Endothelial cell of umbilical vein (primary cell): ENCODE measurements around the gene SRPX2. TPM values are rescaled to one million over a fixed set of nuclear protein-coding genes. Genes with fewer than 3 reads are reported as not detected.

Source experiments
- BruUV-seq: library from RNA; stranded (reverse); fragments of 400-500 nt; replicated peaks from 2 replicates; lab custom pipeline; 2021; lab: Mats Ljungman, UMichigan
- CTCF ChIA-PET: fragments of 300-600, 350-600 bp; sonication (Branson Sonifier 250); formaldehyde crosslinking; loops from one replicate; lab custom pipeline; 2021; ENCODE audit warnings: antibody characterized with exemption, inconsistent platforms; lab: Charles Lee
- POLR2A ChIA-PET: fragments of 300-600, 350-600 bp; sonication (Branson Sonifier 250); formaldehyde crosslinking; loops from one replicate; lab custom pipeline; 2021; ENCODE audit warnings: antibody characterized with exemption, inconsistent platforms; lab: Charles Lee
- DNase-seq: peaks from one replicate; pipeline ENCODE4 v3.0.0-alpha.2; 2011; ENCODE audit warnings: low read depth, low spot score
- FAIRE-seq: peaks from 2 replicates; lab custom pipeline; 2011; peaks lifted over from hg19 to GRCh38; lab: Jason Lieb, UNC
- H2AFZ ChIP-seq: 2 replicates; pipeline ENCODE4 v1.6.0; 2012; ENCODE audit warnings: low read depth, low read length, control low read depth, inconsistent platforms
- H3K27ac ChIP-seq: 2 replicates; pipeline ENCODE4 v1.5.1; 2011; ENCODE audit warnings: low read depth, mild to moderate bottlenecking, control low read depth, low read length, moderate library complexity; ENCODE audit not compliant: insufficient read depth
- H3K27me3 ChIP-seq, 2 experiments: 2 replicates each; pipeline versions ENCODE4 v1.6.0 to v1.6.1; 2011; ENCODE audit warnings: low read length in 2 of 2, mixed read lengths in 1 of 2; ENCODE audit not compliant: control insufficient read depth in 2 of 2, insufficient read depth in 2 of 2
- H3K36me3 ChIP-seq, 2 experiments: 2 replicates in 1 of 2; 3 replicates in 1 of 2; pipeline ENCODE4 v1.5.1; 2011; ENCODE audit warnings: low read length in 2 of 2, mild to moderate bottlenecking in 1 of 2, moderate library complexity in 1 of 2; ENCODE audit not compliant: control insufficient read depth in 2 of 2, insufficient read depth in 2 of 2; ENCODE audit errors: extremely low read depth in 1 of 2
- H3K4me1 ChIP-seq: 3 replicates; pipeline ENCODE4 v1.5.1; 2011; ENCODE audit warnings: mild to moderate bottlenecking, low read length; ENCODE audit not compliant: control insufficient read depth, insufficient read depth; ENCODE audit errors: extremely low read depth
- H3K4me2 ChIP-seq: 2 replicates; pipeline ENCODE4 v1.6.1; 2011; ENCODE audit warnings: low read length, control low read depth, mixed read lengths; ENCODE audit not compliant: insufficient read depth
- H3K4me3 ChIP-seq, 3 experiments: fragments of 200-600 bp in 1 of 3; sonication (generic), shearing (Covaris generic) in 1 of 3; replicated peaks in 1 of 3; 2 replicates each; pipeline ENCODE4 v1.5.1; 2011 to 2016; ENCODE audit warnings: control low read depth in 3 of 3, low read length in 3 of 3, mild to moderate bottlenecking in 2 of 3, inconsistent platforms in 1 of 3, low read depth in 1 of 3, moderate library complexity in 1 of 3; ENCODE audit not compliant: insufficient read depth in 1 of 3
- H3K79me2 ChIP-seq: 2 replicates; pipeline ENCODE4 v1.6.0; 2012; ENCODE audit warnings: low read length, inconsistent platforms; ENCODE audit not compliant: control insufficient read depth, insufficient read depth
- H3K9ac ChIP-seq: replicated peaks from 2 replicates; pipeline ENCODE3; 2011; ENCODE audit warnings: low read length, control low read depth; ENCODE audit not compliant: insufficient read depth; ENCODE audit errors: extremely low read depth
- H3K9me1 ChIP-seq: replicated peaks from 3 replicates; pipeline ENCODE4 v1.6.0; 2011; ENCODE audit warnings: mild to moderate bottlenecking, low read length; ENCODE audit not compliant: control insufficient read depth, insufficient read depth; ENCODE audit errors: extremely low read depth
- H3K9me3 ChIP-seq: replicated peaks from 2 replicates; pipeline ENCODE4 v1.5.1; 2012; ENCODE audit warnings: low read length, inconsistent platforms; ENCODE audit not compliant: control insufficient read depth, insufficient read depth
- H4K20me1 ChIP-seq: replicated peaks from 2 replicates; pipeline ENCODE3; 2011; ENCODE audit warnings: mild to moderate bottlenecking, low read length; ENCODE audit not compliant: control insufficient read depth, insufficient read depth; ENCODE audit errors: extremely low read depth
- CTCF ChIP-seq, 2 donors: IDR thresholded peaks; 1 replicate in 1 of 2; 2 replicates in 1 of 2; pipeline ENCODE4 v1.5.1; 2011; ENCODE audit warnings: low read length in 2 of 2, mild to moderate bottlenecking in 2 of 2, moderate library complexity in 2 of 2, control low read depth in 1 of 2, inconsistent platforms in 1 of 2, low read depth in 1 of 2; ENCODE audit not compliant: insufficient read depth in 1 of 2; ENCODE audit errors: extremely low read depth in 1 of 2
- EZH2 ChIP-seq: IDR thresholded peaks from 2 replicates; pipeline ENCODE4 v1.6.1; 2012; ENCODE audit warnings: borderline replicate concordance, low read depth, mild to moderate bottlenecking, moderate library complexity, low read length, inconsistent platforms; ENCODE audit not compliant: severe bottlenecking
- FOS ChIP-seq: IDR thresholded peaks from 2 replicates; pipeline ENCODE4 v1.6.1; 2011; ENCODE audit warnings: mild to moderate bottlenecking, low read length, moderate library complexity, borderline replicate concordance; ENCODE audit not compliant: insufficient read depth
- GATA2 ChIP-seq: IDR thresholded peaks from 2 replicates; pipeline ENCODE4 v1.7.0; 2011; ENCODE audit warnings: low read depth, mild to moderate bottlenecking, moderate library complexity, mixed read lengths, low read length; ENCODE audit not compliant: insufficient read length, insufficient read depth
- JUN ChIP-seq: IDR thresholded peaks from 2 replicates; pipeline ENCODE4 v1.6.1; 2011; ENCODE audit warnings: borderline replicate concordance, low read depth; ENCODE audit not compliant: insufficient read length, insufficient read depth
- MAX ChIP-seq: IDR thresholded peaks from 2 replicates; pipeline ENCODE4 v1.6.1; 2011; ENCODE audit not compliant: insufficient read depth, insufficient read length
- MYC ChIP-seq: IDR thresholded peaks from one replicate; pipeline ENCODE4 v1.6.1; 2011; ENCODE audit warnings: mild to moderate bottlenecking, low read depth, low read length
- POLR2A ChIP-seq: IDR thresholded peaks from 2 replicates; pipeline ENCODE4 v1.6.1; 2012; ENCODE audit warnings: low read depth, mild to moderate bottlenecking, control low read depth, low read length
- POLR2AphosphoS5 ChIP-seq: IDR thresholded peaks from 2 replicates; pipeline ENCODE4 v1.6.1; 2012; ENCODE audit warnings: low read depth, mild to moderate bottlenecking, control low read depth, low read length, moderate library complexity; ENCODE audit not compliant: insufficient read depth
- dilution Hi-C: fragments of 300-500 bp; cut with MboI; formaldehyde crosslinking; loops from one replicate; pipeline ENCODE4 v1.15.0; 2019; ENCODE audit warnings: low sequenced_read_pairs; ENCODE audit not compliant: extremely low pct_ligation_motif_present
- intact Hi-C: fragments of 100-400 bp; cut with micrococcal nuclease; formaldehyde crosslinking; loops from one replicate; pipeline ENCODE4 v1.10.0; 2022
- polyA plus RNA-seq, 4 experiments: library from polyadenylated mRNA; depleted of rRNA in 3 of 4; stranded (reverse) in 3 of 4; unstranded in 1 of 4; fragments of >200 nt; gene quantifications; 2 replicates each; pipeline versions ENCODE4 v1.2.1 to v1.2.3, GENCODE V29; 2011 to 2012; ENCODE audit warnings: missing spikeins in 1 of 4
- total RNA-seq: library from RNA; stranded (reverse); gene quantifications from 2 replicates; pipeline ENCODE4 v1.2.3, GENCODE V29; 2021

The SRPX2 gene
- total and polyA plus RNA-seq, 2 donors (not counting 3 experiments of a cell fraction or from before 2014, with no cell fraction given), result 124 to 265 TPM

- Histone ChIP-seq H3K27me3 (peaks cover 0 to 2% of the 10 kb centered on the region in 2 experiments), H3K4me1 (no peaks in the 10 kb centered on the region), H3K36me3 (no peaks in the 10 kb centered on the region), H3K9ac (no peak overlapping the region), H2AFZ (no peak overlapping the region), H3K4me3 (no peak overlapping the region), H3K79me2 (no peaks in the 10 kb centered on the region), H3K9me3 (no peaks in the 10 kb centered on the region), H4K20me1 (no peaks in the 10 kb centered on the region), H3K27ac (no peak overlapping the region), H3K4me2 (no peak overlapping the region), H3K9me1 (no peaks in the 10 kb centered on the region)
- intact Hi-C loops, result no loop called here
- ChIA-PET CTCF (interaction anchor here (0.8 kb wide), 1 partner anchor 15 kb away, joined by 6 read pairs; no protein-coding TSS in a partner anchor), POLR2A (no interaction called here)
- FAIRE-seq (peak; percentile 47), DNase-seq (no peak)
- BruUV-seq, result no TSS peak
- dilution Hi-C loops, result no loop called here
- no peak for TF ChIP-seq MAX
- no peak for TF ChIP-seq POLR2AphosphoS5
- TF ChIP-seq FOS, result peak; percentile 9
- TF ChIP-seq MYC, result no peak
Measured at GRCh38 chrX:100600340-100600739, 43.7 kb upstream of the SRPX2 start.

- TF ChIP-seq MYC (no peak), GATA2 (no peak), MAX (no peak), JUN (no peak), EZH2 (no peak), FOS (no peak), CTCF (IDR thresholded peaks at IDR 0.05; ENCODE audit: extremely low read depth in 1 of 2, insufficient read depth in 1 of 2, low read depth in 1 of 2, low read length in 2 of 2) (no peak), POLR2AphosphoS5 (no peak), POLR2A (no peak)
- Histone ChIP-seq H3K4me2 (no peak overlapping the region), H3K4me1 (no peaks in the 10 kb centered on the region), H3K9me3 (no peaks in the 10 kb centered on the region), H3K9ac (no peak overlapping the region), H3K27me3 (peaks cover 0 to 2% of the 10 kb centered on the region in 2 experiments), H3K27ac (no peak overlapping the region), H2AFZ (no peak overlapping the region), H3K36me3 (no peaks in the 10 kb centered on the region), H4K20me1 (no peaks in the 10 kb centered on the region), H3K4me3 (no peak overlapping the region), H3K79me2 (no peaks in the 10 kb centered on the region), H3K9me1 (no peaks in the 10 kb centered on the region)
- ChIA-PET POLR2A (no interaction called here), CTCF (interaction anchor here (0.8 kb wide), 1 partner anchor 14 kb away, joined by 6 read pairs; no protein-coding TSS in a partner anchor)
- dilution Hi-C loops, result no loop called here
- intact Hi-C loops, result no loop called here
- DNase-seq (no peak), FAIRE-seq (no peak)
- BruUV-seq, result no TSS peak
Measured at GRCh38 chrX:100600758-100601157, 43.2 kb upstream of the SRPX2 start.
